NCI-H1930 (cell line): ENCODE measurements around the gene FFAR4.

Source experiments
- DNase-seq, 2 experiments: peaks; one replicate each; lab custom pipeline; 2025; lab: John Stamatoyannopoulos, UW

FFAR4 gene

GRCh38 chr10:93572606-93573005 lies 6.1 kb downstream of the FFAR4 start:
- no peak for DNase-seq

GRCh38 chr10:93573051-93573909 lies 6.8 kb downstream of the FFAR4 start:
- no peak for DNase-seq

DNA sequence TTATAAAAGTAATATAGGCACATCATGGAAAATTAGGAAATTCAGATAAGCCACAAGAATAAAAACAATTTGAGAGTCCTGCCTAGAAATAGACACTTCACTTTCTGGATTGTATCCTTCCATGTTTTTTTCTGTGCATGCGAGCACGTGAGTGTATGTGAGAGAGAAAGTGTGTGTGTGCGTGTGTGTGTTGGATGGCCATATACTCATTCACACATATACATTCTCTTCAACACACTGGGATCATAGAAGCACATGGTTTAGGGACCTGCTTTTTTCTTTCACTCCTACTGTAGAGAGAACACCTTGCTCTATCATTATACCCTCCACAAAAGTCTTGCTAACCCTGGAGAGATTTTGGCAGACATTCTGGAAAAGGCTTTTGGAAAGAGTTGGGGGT lies 7.5 kb downstream of the FFAR4 start:
- no peak for DNase-seq

DNA sequence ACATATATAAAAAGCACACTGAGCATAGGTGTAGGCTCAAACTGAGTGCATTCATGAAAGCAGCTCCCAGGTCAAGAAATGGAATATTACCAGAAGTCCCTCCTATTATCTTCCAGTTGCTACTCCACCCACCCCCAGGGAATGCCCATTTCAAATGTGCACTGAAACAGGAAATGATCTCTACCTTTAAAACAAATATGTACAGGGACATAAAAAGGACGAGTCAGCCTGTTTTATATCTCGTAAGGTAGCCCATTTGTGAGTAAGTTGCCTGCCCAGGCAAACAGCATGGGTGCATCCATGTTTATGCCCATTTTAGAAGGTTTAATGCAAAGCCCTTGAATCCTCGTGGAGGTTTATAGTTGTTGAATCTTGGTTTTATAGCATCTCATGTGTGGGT lies 10.4 kb downstream of the FFAR4 start:
- no peak for DNase-seq

GRCh38 chr10:93577565-93577964 lies 11.1 kb downstream of the FFAR4 start:
- DNase-seq = no peak

DNA sequence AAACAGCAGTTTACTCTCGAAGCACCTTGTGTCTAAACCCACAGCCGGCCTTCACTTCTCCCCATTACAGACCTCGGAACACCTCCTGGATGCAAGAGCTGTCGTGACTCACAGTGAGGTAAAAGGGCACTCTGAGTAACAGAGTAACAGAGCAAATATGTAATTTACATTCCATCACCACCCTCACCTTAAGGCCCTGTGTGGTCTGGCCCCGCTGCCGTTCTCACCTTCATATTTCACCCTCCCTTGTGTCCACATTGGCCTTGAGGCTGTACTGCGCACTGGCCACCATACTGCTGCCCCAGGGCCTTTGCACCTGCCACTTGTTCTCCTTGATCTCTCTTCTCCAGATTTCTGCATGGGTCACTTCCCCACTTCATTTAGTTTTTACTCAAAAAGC lies 12.6 kb downstream of the FFAR4 start:
- DNase-seq = no peak

- no peak for DNase-seq
These were observed 13.7 kb downstream of the FFAR4 start for GRCh38 chr10:93579985-93580711.

- DNase-seq = no peak
These were observed 14.4 kb downstream of the FFAR4 start for GRCh38 chr10:93580828-93581227.

DNA sequence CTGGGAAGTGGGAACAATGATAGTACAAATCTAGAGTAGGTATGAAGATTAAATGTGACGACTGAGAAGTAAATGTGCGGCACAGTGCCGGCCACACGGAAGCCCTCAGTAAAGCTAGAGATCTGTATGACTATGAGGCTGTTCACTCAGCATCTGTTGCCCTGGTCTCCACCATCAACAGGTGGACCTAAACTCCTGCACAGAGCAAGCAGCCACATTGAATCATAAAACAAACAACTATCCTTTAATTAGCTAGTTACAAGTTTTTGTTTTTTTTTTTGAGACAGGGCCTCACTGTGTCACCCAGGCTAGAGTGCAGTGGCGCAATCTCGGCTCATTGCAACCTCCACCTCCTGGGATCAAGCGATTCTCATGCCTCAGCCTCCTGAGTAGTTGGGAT lies 18.0 kb downstream of the FFAR4 start:
- no peak for DNase-seq

- no peak for DNase-seq
These were observed 23.4 kb downstream of the FFAR4 start for GRCh38 chr10:93589648-93590562.

GRCh38 chr10:93590638-93591037 lies 24.2 kb downstream of the FFAR4 start:
- no peak for DNase-seq

GRCh38 chr10:93591065-93591808 lies 24.8 kb downstream of the FFAR4 start:
- DNase-seq = no peak

GRCh38 chr10:93593254-93593653 lies 26.8 kb downstream of the FFAR4 start:
- DNase-seq = no peak

- DNase-seq = no peak
These were observed 27.3 kb downstream of the FFAR4 start for GRCh38 chr10:93593749-93594148.

GRCh38 chr10:93594518-93594917 lies 28.1 kb downstream of the FFAR4 start:
- DNase-seq = no peak

DNA sequence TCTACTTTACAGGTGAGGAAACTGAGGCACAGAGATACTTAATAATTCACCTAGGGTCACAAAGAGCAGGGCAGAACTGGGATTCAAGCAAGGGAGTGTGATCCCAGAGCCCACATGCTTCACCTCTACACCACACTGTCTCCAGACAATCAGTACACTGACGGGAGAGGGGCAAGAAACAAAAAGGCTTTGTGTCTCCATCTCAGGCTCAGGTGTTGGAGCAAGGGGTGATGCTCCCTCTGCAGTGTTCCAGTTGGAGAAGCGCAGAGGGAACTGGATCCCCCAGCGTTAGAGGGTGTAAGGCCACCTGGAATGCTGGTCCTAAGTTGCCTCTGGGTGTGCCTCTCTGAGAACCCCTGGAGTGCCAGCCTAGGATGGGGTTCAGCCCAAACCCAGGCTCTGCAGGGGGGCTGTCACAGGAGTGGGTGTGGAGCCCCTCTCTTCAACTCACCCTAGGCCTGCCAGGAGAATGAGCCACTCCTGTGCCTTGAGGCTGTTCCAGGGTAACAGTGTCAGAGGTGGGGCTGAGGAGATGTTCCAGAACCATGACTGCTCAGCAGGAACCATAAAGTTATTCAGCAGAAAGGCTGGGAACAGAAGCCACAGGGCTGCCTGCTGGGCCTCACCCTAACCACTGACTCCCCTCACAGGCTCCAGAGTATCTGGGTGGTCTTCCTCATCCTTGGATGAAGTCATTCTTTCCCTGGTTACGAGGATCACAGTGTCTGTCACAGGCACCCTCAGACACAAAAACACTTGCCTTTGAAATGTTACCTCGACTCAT lies 29.1 kb downstream of the FFAR4 start:
- DNase-seq = no peak

DNA sequence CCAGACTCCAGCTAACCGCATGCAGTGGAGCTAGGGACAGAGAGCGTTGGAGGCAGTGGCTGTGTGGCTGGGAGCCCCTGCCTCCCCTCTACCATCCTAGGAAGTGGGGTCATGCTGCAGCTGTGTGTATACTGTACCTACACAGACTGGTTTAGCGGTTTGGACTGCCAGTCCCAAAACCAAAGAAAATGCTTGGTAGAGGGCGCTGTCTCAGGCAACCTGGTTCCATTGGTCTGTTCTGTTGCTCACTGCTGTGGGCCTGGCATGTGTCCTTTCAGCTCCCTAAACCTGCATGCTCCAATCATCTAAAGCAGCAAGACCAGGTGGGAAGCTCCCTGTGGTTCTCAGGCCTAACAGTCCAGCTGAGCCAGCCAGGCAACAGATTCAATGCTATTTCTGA lies 30.1 kb downstream of the FFAR4 start:
- DNase-seq = no peak

DNA sequence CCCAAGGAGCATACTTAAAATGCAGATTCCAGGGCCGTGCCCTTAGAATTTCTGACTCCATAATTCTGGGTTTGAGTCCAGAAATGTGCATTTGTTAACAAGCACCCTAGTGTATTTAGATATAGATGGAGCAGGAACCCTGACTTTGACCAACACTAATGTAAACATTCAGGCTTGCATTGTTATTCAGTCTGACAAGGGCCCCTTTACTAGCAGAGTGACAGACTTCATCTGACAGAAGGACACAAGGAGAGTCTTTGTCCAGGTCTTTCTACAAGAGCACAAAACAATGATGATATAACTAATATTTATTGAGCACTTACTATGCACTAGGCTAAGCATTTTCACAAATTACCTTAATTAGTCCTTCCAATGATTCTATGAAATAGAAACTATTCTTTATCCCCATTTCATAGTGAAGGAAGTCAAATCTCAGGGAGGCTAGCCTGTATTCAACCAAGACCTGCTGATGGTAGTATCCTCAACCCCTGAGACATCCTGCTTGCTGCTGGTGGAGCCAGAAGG lies 30.7 kb downstream of the FFAR4 start:
- DNase-seq = no peak

- no peak for DNase-seq
These were observed 31.7 kb downstream of the FFAR4 start for GRCh38 chr10:93598157-93598556.

- DNase-seq = no peak
These were observed 32.9 kb downstream of the FFAR4 start for GRCh38 chr10:93599335-93599734.

DNA sequence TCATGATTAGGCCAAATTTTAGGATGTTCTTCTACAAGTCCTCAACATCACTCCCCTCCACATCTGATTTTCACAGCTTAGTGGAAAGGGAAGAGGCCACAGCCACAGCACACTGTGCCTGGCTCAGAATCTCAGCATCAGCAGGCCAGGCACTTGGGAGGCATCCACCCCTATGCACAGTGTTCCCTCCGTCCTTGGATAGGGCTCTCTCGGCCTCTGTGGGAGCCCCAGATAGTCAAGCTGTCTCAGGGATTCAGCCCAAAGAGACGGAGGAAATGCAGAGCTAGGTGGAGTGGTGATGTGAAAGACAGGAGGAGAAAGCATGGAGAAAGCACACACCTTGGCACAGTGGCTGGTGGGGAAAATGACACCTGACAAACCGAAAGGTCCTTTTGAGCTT lies 33.3 kb downstream of the FFAR4 start:
- no peak for DNase-seq
